OCI-LY7 (cell line): Measurements from ENCODE around the gene PRPS2. TPM values are rescaled to one million over a fixed set of nuclear protein-coding genes. Genes with fewer than 3 reads are reported as not detected.

ENCODE experiments used
- Bru-seq: library from RNA; stranded (reverse); fragments of 400-500 nt; gene quantifications from one replicate; lab custom pipeline; 2021; lab: Mats Ljungman, UMichigan
- BruChase-seq, 2 experiments: library from RNA; stranded (reverse); fragments of 400-500 nt; gene quantifications; one replicate each; lab custom pipeline; 2021; lab: Mats Ljungman, UMichigan
- BruUV-seq: library from RNA; stranded (reverse); fragments of 400-500 nt; replicated peaks from 2 replicates; lab custom pipeline; 2021; lab: Mats Ljungman, UMichigan
- CTCF ChIA-PET: fragments of 300-600 bp; sonication (Branson Sonifier 250); formaldehyde crosslinking; loops from one replicate; lab custom pipeline; 2022; ENCODE audit warnings: antibody characterized with exemption; ENCODE audit not compliant: unreplicated experiment; lab: Charles Lee
- POLR2A ChIA-PET: fragments of 300-600 bp; sonication (Branson Sonifier 250); formaldehyde crosslinking; loops from one replicate; lab custom pipeline; 2022; ENCODE audit warnings: antibody characterized with exemption; lab: Charles Lee
- DNase-seq: peaks from one replicate; pipeline ENCODE4 v3.0.0-alpha.2; 2015; ENCODE audit warnings: low spot score
- H2AFZ ChIP-seq: fragments of 200-600 bp; sonication (generic), shearing (Covaris generic); 2 replicates; pipeline ENCODE4 v1.6.1; 2014; ENCODE audit warnings: mild to moderate bottlenecking, antibody characterized with exemption, low read length, moderate library complexity
- H3K27ac ChIP-seq: fragments of 200-600 bp; sonication (generic); 2 replicates; pipeline ENCODE4 v1.5.1; 2014; ENCODE audit warnings: mixed run types, low read depth, mild to moderate bottlenecking, moderate library complexity, low read length, inconsistent platforms; ENCODE audit not compliant: poor library complexity, severe bottlenecking
- H3K36me3 ChIP-seq: fragments of 200-600 bp; sonication (generic); 2 replicates; pipeline ENCODE4 v1.6.1; 2014; ENCODE audit warnings: mild to moderate bottlenecking, antibody characterized with exemption, low read length, moderate library complexity, mixed read lengths; ENCODE audit not compliant: insufficient read depth
- H3K4me1 ChIP-seq: fragments of 200-600 bp; sonication (generic); 2 replicates; pipeline ENCODE4 v1.5.1; 2014; ENCODE audit warnings: mild to moderate bottlenecking, low read length; ENCODE audit not compliant: insufficient read depth, poor library complexity, severe bottlenecking
- H3K4me2 ChIP-seq: fragments of 200-600 bp; sonication (generic); 2 replicates; pipeline ENCODE4 v1.6.1; 2014; ENCODE audit warnings: mild to moderate bottlenecking, low read length
- H3K4me3 ChIP-seq: fragments of 200-600 bp; sonication (generic); 2 replicates; pipeline ENCODE4 v1.5.1; 2014; ENCODE audit warnings: mild to moderate bottlenecking, low read depth, low read length; ENCODE audit not compliant: poor library complexity, severe bottlenecking
- H3K79me2 ChIP-seq: fragments of 200-600 bp; sonication (generic); 2 replicates; pipeline ENCODE4 v1.6.1; 2016; ENCODE audit warnings: low read depth, mild to moderate bottlenecking, low read length, moderate library complexity, mixed read lengths; ENCODE audit not compliant: insufficient read depth
- H3K9me2 ChIP-seq: fragments of 200-600 bp; sonication (generic); 2 replicates; pipeline ENCODE4 v1.6.1; 2016; ENCODE audit warnings: mild to moderate bottlenecking, low read length, mixed read lengths; ENCODE audit not compliant: insufficient read depth
- H3K9me3 ChIP-seq: fragments of 200-600 bp; sonication (generic); 2 replicates; pipeline ENCODE4 v1.6.1; 2014; ENCODE audit warnings: mild to moderate bottlenecking, mixed run types, low read length, mixed read lengths
- H4K20me1 ChIP-seq: fragments of 200-600 bp; sonication (generic); 2 replicates; pipeline ENCODE4 v1.6.1; 2014; ENCODE audit warnings: mild to moderate bottlenecking, antibody characterized with exemption, low read length, moderate library complexity, mixed read lengths; ENCODE audit not compliant: insufficient read depth
- CTCF ChIP-seq: fragments of 200-600 bp; sonication (generic); conservative IDR thresholded peaks from 2 replicates; pipeline ENCODE4 v1.5.1; 2014; ENCODE audit warnings: mild to moderate bottlenecking, antibody characterized with exemption, low read length, moderate library complexity, mixed read lengths
- EZH2phosphoT487 ChIP-seq: fragments of 200-600 bp; sonication (generic); IDR thresholded peaks from 2 replicates; pipeline ENCODE4 v1.6.1; 2018; ENCODE audit warnings: low read depth, borderline replicate concordance, mild to moderate bottlenecking, mixed run types, antibody characterized with exemption, low read length, moderate library complexity, mixed read lengths
- intact Hi-C: fragments of 100-400 bp; cut with micrococcal nuclease; formaldehyde crosslinking; loops from one replicate; pipeline ENCODE4 v1.10.0; 2022; ENCODE audit not compliant: unreplicated experiment
- long read RNA-seq: library from polyadenylated mRNA; stranded (forward); transcript quantifications from one replicate; pipeline ENCODE4 v2.0.0, GENCODE V29; 2022
- total RNA-seq, 2 experiments: library from RNA; depleted of rRNA in 1 of 2; stranded (reverse); fragments of >200 nt in 1 of 2; shearing (Covaris generic) in 1 of 2; gene quantifications; 2 replicates each; pipeline ENCODE4 v1.2.3, GENCODE V29; 2014 to 2022

PRPS2 gene
- 57.5 and 58.5 TPM in 2 replicates for total RNA-seq (2014; rRNA removed; shearing (Covaris generic))
- total RNA-seq (2022), result 70.7 and 71.2 TPM in 2 replicates
- percentile 78 among the genes with signal in this experiment for Bru-seq, nascent RNA
- percentile 86 among the genes with signal in this experiment for BruChase-seq, experiment 1, labeled RNA remaining after a 6-hour chase
- percentile 80 among the genes with signal in this experiment for BruChase-seq, experiment 2, labeled RNA remaining after a 2-hour chase
- long read RNA-seq, transcript PRPS2-202 (7 exons, 2,511 nt), result major isoform, 75 of 93 reads
- long read RNA-seq, partial matches to known transcripts, result 6 of 93 reads
- long read RNA-seq, other reads (novel, unspliced or antisense), result 8 of 93 reads

- Histone ChIP-seq H3K9me3 (no peaks in the 10 kb centered on the region), H3K36me3 (peaks cover 31% of the 10 kb centered on the region), H3K4me3 (peak within 1 kb of the TSS; percentile 91), H3K27ac (peak within 1 kb of the TSS; percentile 37), H4K20me1 (no peaks in the 10 kb centered on the region), H3K4me1 (peaks cover 14% of the 10 kb centered on the region), H3K9me2 (no peaks in the 10 kb centered on the region), H3K4me2 (peak within 1 kb of the TSS; percentile 98), H2AFZ (peak within 1 kb of the TSS; percentile 91), H3K79me2 (peaks cover 39% of the 10 kb centered on the region)
- peak; percentile 60 for DNase-seq
- TF ChIP-seq EZH2phosphoT487, result no peak
- TF ChIP-seq CTCF, result no peak
- intact Hi-C loops, result no loop called here
- CTCF ChIA-PET, result interaction anchor here (0.6 to 0.9 kb wide), 4 partner anchors 10 to 1178 kb away, joined by 3 to 17 read pairs (median 4); no protein-coding TSS in a partner anchor
- no TSS peak for BruUV-seq
- POLR2A ChIA-PET, result interaction anchor here (0.7 to 1.8 kb wide), 12 partner anchors 10 to 1075 kb away, joined by 3 to 9 read pairs (median 3); partner anchors contain the start of gene TLR7
Measured at GRCh38 chrX:12791257-12792228, at the start of gene PRPS2. Gene PRPS2 (plus strand): TSS chrX:12791412. CDS start chrX:12791498, 86 bp downstream.

GRCh38 chrX:12741416-12741815, 49.8 kb upstream of the PRPS2 start:
- CTCF ChIA-PET, result no interaction called here
- DNase-seq, result no peak
- Histone ChIP-seq H3K79me2 (no peaks in the 10 kb centered on the region), H3K9me2 (no peaks in the 10 kb centered on the region), H4K20me1 (no peaks in the 10 kb centered on the region), H3K9me3 (no peaks in the 10 kb centered on the region), H2AFZ (no peak overlapping the region), H3K4me1 (no peaks in the 10 kb centered on the region), H3K36me3 (no peaks in the 10 kb centered on the region), H3K4me2 (no peak overlapping the region), H3K27ac (no peak overlapping the region), H3K4me3 (no peak overlapping the region)
- TF ChIP-seq CTCF (no peak), EZH2phosphoT487 (no peak)
- POLR2A ChIA-PET, result no interaction called here
- no TSS peak for BruUV-seq
- intact Hi-C loops, result no loop called here
